ENCODE data around the gene VSNL1.

VSNL1 gene

DNA sequence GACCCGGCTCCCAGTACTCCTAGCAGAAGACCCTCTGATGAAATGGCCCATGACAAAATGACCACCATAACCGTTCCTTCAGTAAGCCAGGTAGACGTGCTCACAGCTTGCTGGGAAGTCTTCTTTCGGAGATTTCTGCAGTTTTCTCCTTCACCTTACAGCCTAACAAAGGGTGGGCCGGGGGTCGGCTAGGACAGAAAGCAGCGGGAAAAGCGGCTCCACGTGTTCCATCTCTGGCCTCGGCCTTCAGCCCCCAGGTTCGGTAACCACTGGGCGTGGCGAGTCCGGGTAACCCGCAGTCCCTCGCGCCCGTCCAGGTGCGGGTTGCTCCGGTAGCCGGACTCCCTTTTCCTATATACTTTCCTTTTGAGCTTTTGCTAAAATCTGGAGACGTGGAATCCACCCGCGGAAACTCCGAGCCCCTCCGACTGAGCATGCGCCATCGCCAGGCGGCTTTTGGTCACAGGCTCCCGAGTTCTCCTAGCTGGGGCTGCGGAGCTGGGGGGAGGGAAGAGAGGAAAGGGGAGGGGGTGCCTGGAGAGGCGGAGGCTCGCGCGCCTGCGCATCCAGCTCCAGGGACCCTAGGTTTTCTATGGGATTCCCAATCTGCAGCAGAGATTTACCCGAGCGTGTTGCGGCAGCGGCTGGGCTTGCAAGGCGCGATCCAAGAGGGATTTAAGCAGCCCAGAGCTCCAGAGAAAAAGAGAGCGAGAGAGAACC lies at the start of gene VSNL1:
Gene VSNL1 (plus strand): TSS at position 604 of the 720 bp plus-strand sequence. CDS start 51,379 bp downstream, outside the sequence.
- TF ChIP-seq GATA3 (IDR thresholded peaks at IDR 0.05; ENCODE audit: low read depth, low read length) (no peak), GATA2 (IDR thresholded peaks at IDR 0.05; ENCODE audit: low read depth, low read length) (peak; percentile 11; the same call in 1 of the 2 replicates)

DNA sequence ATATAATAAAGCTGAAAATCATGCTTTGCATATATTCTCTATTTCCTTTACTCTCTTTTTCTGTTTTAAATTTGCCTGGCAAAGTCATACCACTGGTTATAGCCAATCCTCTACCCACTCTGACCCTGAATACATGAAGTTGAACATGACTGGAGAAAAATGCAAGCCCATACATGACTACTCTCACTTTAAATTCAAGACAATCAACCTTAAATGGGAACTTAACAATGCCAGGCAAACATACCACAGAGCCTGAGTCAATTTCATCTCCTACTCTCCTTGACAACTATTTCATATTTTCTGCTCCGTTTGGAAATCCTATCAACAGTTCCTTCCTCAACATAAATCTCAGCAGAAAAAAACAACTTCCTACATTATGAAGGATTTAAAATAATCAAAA lies 44.9 kb upstream of the VSNL1 start:
- TF ChIP-seq GATA3 (IDR thresholded peaks at IDR 0.05; ENCODE audit: low read depth, low read length): no peak
- no peak for TF ChIP-seq GATA2 (IDR thresholded peaks at IDR 0.05; ENCODE audit: low read depth, low read length)

DNA sequence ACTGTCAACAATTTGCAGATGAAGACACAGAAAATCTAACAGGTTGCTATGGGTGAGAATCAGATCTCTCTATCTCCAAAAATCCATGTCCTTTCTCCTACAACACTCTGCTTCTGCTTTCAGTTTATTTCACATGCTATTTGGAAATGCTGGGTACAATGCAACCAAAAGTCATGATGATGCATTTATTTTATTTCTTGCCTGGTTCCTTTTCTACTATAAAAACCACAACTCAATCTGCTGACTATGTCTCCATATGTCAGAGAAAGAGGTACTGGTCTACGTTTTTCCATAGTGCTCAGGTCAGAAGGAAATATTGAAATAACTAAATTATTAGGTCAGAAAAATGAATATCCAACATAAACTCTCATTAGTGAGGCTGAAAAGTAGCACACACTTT lies 42.8 kb upstream of the VSNL1 start:
- no peak for TF ChIP-seq GATA3 (IDR thresholded peaks at IDR 0.05; ENCODE audit: low read depth, low read length)
- TF ChIP-seq GATA2 (IDR thresholded peaks at IDR 0.05; ENCODE audit: low read depth, low read length): no peak

DNA sequence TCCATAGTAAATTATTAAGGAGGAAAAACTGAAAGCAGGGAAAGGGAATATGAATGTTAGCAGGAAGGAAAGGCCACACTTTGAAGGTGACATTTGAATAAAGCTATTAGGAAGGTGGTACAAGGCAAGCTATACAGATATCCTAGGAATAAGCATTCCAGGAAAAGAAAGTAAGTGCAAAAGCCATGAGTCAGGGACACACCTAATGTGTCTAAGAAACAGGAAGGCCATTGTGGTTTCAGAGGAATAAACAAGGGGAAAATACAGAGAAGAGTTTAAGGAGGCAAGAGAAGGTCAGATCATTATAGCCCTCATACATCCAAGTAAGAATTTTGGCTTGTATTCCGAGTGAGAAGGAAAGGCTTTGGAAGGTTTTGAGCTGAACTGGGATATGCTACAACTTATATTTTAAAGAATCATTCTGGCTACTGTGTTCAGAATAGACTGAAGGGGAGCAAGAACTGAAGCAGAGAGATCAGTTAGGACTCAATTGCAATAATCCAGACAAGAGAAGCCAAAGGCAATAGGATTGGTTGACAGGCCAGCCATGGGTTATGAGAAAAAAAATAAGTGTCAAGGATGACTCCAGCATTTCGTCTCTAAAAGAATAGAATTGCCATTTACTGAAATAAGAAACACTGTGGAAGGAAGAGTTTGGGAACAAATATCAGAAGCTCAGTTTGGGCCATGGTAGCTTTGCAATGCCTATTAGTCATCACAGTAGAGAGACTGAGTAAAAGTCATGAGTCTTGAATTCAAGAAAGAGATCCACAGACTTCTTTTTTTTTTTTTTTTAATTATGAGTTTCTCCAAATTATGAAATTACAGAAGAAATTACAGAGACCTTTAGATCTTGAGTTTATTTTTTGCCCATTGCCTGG lies 33.5 kb upstream of the VSNL1 start:
- TF ChIP-seq GATA3 (IDR thresholded peaks at IDR 0.05; ENCODE audit: low read depth, low read length): no peak
- TF ChIP-seq GATA2 (IDR thresholded peaks at IDR 0.05; ENCODE audit: low read depth, low read length): no peak

DNA sequence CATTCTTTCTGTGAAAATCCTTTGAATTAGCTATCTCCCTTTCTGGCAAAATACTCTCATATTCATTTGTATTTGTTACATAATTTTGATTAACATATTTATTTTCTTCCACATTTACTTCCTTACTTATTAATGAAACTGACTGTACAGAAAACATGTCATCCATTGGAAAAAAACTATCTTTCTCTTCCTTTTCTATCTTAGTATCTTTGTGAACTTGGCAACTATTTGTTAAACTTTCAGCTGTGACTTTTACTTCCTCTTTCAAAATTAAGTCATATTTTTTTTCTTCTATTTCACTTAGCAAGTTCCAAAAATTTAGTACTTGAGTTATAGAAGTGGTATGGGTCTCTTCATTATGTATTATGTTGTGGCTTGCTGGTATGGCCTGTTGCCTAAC lies 24.8 kb upstream of the VSNL1 start:
- TF ChIP-seq GATA2 (IDR thresholded peaks at IDR 0.05; ENCODE audit: low read depth, low read length) (no peak), GATA3 (IDR thresholded peaks at IDR 0.05; ENCODE audit: low read depth, low read length) (no peak)

DNA sequence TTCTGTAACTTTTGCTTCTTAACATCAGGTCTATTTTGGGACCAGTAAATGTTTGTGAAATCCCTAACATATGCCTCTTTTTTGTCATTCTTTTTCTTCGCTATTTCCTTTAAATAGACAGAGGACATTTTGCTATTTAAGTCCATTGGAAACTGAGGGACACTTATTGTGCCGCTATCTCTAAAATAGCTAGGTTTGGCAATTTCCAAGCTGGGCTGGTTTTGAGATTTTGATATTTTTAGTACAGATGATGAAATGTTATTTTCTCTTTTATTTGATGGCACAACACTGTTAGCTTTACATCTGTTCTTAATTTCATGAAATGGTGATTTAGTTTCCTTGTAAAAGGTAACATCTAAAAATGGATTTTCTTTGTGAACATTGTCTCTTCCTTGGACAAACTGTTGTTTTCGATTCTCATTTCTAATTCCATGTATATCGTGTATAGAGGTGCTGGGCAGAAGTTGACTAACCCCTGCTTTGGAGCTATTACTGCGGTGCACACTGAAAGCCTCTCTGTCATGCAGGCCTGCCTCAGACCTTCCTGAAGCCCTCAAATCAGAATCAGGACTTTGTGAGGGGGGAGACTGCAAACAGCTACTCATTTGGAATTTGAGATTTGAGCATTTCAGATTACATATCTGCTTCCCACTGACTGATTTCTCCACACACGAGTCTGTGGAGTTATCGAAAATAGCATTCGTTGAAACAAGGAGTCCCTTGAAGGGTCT lies 22.9 kb upstream of the VSNL1 start:
- TF ChIP-seq GATA3 (IDR thresholded peaks at IDR 0.05; ENCODE audit: low read depth, low read length): no peak
- TF ChIP-seq GATA2 (IDR thresholded peaks at IDR 0.05; ENCODE audit: low read depth, low read length): no peak

DNA sequence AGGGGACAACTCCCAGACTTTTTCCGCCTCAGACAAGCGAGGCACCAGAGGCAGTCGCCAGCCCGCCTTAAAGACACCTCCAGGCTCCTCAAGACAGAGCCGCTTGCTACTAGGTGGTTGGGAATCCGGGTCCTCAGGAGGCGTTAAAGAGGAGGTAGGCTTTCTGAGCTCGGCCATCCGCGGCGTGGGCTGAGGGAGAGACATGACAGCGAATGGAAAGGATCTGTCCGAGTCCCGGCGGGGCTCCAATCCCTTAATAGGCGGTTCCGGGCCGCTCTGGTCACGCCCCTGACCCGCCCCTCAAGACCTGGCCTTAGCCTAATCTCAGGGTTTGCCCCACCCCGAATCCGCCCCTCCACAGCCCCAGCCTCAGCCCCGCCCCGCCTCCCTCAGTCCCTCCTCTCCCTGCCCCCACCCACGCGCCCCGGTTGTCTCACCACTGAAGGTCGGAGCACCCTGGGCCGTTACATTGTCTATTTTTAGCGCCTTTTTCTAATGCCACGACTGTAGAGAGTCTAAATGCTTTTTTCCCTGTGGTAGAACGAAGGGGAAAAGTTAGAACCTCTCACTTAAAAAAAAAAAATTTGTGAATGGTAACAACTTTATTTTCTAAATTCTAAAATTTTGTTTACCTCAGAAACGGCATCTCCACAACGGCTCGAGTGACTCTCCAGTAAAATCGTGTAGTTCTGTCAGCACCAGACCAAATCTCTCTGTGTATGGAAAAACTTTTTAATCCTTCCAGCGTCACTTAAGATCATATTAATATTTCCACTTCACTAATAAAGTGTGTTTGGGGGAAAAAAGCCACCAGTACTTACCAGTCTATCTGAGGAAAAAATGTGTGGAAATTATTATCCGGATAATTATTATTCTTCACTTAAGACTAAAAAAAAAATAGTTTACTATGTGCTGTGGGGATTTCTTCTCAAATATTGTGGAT lies 22.0 kb upstream of the VSNL1 start, which contains the start of gene RAD51AP2:
Gene RAD51AP2 (minus strand): TSS at position 229 of the 943 bp plus-strand sequence. CDS start 25 bp downstream, at position 204.
- TF ChIP-seq GATA3 (IDR thresholded peaks at IDR 0.05; ENCODE audit: low read depth, low read length): no peak
- TF ChIP-seq GATA2 (IDR thresholded peaks at IDR 0.05; ENCODE audit: low read depth, low read length): no peak

DNA sequence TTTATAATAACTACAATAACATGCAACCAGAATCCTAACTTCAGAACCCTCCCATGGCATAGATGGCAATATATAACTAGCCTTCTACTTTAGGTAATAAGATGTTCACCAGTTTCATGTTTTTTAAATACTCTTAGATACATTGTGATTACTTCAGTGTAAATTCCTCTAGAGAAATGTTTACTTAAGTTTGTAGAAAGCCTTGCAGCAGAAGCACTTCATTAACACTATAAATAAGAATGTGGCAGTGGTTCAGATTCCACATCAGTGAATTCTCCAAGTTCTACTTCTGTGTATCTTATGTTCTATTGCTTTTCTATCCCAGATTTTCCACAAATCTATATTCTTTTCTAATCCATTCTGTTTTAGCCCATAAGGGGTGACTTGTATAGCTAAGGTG lies 21.0 kb upstream of the VSNL1 start:
- TF ChIP-seq GATA2 (IDR thresholded peaks at IDR 0.05; ENCODE audit: low read depth, low read length) (no peak), GATA3 (IDR thresholded peaks at IDR 0.05; ENCODE audit: low read depth, low read length) (no peak)

DNA sequence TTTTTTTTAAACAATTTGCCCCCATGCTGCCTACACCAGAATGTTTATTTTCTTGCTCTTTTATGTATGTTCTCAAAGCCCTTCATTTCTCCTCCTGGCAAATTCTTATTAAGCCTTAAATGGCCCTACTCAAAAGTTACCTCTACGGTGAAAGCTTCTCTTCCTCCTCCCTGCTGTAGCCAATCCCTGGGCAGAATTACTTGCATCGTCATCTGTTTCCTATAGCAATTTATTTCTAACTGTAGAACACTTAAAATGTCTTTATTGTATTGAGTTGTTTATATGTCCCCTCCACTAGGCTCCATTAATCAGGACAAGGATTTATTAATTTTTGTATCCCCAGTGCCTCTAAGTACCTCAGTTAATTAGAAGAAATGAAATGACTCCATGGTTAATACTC lies 19.7 kb upstream of the VSNL1 start:
- TF ChIP-seq GATA3 (IDR thresholded peaks at IDR 0.05; ENCODE audit: low read depth, low read length): no peak
- TF ChIP-seq GATA2 (IDR thresholded peaks at IDR 0.05; ENCODE audit: low read depth, low read length): no peak

DNA sequence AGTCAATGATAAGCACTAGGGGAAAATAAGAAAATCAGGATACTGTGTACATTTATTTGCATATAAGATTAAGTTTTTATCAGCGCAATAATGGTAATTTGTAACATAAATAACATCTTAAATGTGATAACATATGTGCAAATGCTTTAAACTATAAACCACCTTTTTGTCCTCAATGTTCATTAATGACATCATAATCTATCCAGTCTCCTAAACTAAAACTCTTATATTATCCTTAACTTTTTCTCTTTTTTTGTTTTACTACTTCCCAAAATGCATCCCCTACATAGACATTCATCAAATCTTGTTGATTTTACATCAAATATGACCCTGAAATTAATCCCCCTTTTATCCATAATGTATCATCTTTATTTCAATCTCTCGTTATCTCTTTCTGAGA lies 18.9 kb upstream of the VSNL1 start:
- TF ChIP-seq GATA3 (IDR thresholded peaks at IDR 0.05; ENCODE audit: low read depth, low read length) (no peak), GATA2 (IDR thresholded peaks at IDR 0.05; ENCODE audit: low read depth, low read length) (no peak)

DNA sequence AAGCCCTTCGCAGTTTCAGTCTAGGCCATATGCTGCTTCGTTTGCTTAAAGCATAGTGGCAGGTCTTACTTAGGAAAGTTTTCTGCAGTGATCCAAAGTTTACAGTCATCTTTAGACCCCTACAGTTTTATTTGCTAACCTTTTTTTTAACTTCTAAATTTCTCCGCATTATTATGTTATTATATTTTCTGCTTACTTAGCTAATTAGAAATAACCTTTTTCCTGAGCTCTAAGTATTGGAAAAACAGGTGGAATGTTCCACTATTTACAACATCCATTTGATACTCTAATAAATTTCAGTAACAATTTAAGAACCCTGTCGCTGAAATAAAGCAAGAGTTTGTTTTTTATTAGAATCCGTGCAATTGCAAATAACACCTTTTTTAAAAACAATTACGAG lies 18.2 kb upstream of the VSNL1 start:
- TF ChIP-seq GATA2 (IDR thresholded peaks at IDR 0.05; ENCODE audit: low read depth, low read length) (no peak), GATA3 (IDR thresholded peaks at IDR 0.05; ENCODE audit: low read depth, low read length) (no peak)

DNA sequence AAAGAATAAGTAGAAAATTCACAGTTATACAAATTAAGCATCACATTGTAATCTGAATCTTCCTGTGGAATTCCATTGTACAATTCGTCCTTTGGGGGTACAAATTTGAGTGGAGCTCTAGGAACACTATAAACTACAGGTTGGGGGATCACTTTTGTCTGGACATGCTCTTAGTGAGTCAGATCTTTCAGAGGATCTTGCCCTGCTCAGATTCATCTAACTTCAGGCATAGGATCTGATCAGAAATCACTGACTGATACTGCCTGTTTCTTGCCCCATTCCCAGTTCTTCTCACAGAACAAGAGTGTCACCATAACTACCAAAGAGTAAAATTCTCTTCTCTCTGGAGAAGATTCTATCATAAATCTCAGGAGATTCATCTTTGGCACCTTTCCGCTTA lies 10.7 kb upstream of the VSNL1 start:
- TF ChIP-seq GATA3 (IDR thresholded peaks at IDR 0.05; ENCODE audit: low read depth, low read length) (no peak), GATA2 (IDR thresholded peaks at IDR 0.05; ENCODE audit: low read depth, low read length) (no peak)

DNA sequence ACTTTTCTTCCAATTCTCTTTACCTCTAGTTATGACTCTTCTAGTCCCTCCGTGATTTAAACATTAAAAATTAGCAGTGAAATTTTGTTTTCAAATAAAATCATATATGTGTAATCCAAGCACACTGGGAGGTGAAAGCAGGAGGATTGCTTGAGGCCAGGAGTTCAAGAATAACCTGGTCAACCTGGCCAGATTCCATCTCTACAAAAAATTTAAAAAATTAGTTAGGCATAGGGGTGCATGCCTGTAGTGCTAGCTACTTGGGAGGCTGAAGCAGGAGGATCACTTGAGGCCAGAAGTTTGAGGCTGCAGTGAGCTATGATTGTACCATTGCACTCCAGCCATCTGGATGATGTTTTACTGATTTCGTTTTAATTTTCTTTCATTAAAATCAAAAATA lies 7.0 kb upstream of the VSNL1 start:
- no peak for TF ChIP-seq GATA2 (IDR thresholded peaks at IDR 0.05; ENCODE audit: low read depth, low read length)
- no peak for TF ChIP-seq GATA3 (IDR thresholded peaks at IDR 0.05; ENCODE audit: low read depth, low read length)

All from SH-SY5Y (cell line).